K562 (cell line): ENCODE results near the gene GPR176.

Source experiments
- EP300 ChIP-seq: IDR thresholded peaks from 2 replicates; pipeline ENCODE4 v1.6.1; 2012; ENCODE audit warnings: low read length, improper control_type of control experiment
- FOS ChIP-seq: IDR thresholded peaks from 3 replicates; pipeline ENCODE4 v1.6.1; 2011; ENCODE audit not compliant: insufficient read length; ENCODE audit errors: extremely low read depth
- NFYB ChIP-seq: IDR thresholded peaks from 2 replicates; pipeline ENCODE4 v1.6.1; 2011; ENCODE audit warnings: mild to moderate bottlenecking, moderate library complexity; ENCODE audit not compliant: insufficient read length; ENCODE audit errors: extremely low read depth
- PHF20 ChIP-seq: fragments of 450-650 bp; IDR thresholded peaks from 2 replicates; pipeline ENCODE4 v1.6.1; 2018; ENCODE audit not compliant: partially characterized antibody
- RAD21 ChIP-seq, 2 experiments: fragments of 250-450 bp in 1 of 2; fragments of 450-650 bp in 1 of 2; sonication (Bioruptor Pico) in 1 of 2; formaldehyde crosslinking in 1 of 2; IDR thresholded peaks in 1 of 2; conservative IDR thresholded peaks in 1 of 2; 2 replicates each; pipeline versions ENCODE4 v1.4.0 to v1.8.0; 2020 to 2022; ENCODE audit warnings: mild to moderate bottlenecking in 2 of 2, moderate library complexity in 1 of 2
- ZNF175 ChIP-seq: fragments of 200-800 bp; sonication (Bioruptor generic); IDR thresholded peaks from 2 replicates; pipeline ENCODE4 v1.6.1; 2016; ENCODE audit warnings: low read depth, mild to moderate bottlenecking, missing genetic modification characterization, missing compliant biosample characterization
- TF ChIP-seq, protein P1 (sequence below): fragments of 250-450 bp; sonication (Bioruptor Pico); IDR thresholded peaks from 2 replicates; pipeline ENCODE4 v1.5.0; 2021; ENCODE audit warnings: mild to moderate bottlenecking, borderline replicate concordance

DNA sequence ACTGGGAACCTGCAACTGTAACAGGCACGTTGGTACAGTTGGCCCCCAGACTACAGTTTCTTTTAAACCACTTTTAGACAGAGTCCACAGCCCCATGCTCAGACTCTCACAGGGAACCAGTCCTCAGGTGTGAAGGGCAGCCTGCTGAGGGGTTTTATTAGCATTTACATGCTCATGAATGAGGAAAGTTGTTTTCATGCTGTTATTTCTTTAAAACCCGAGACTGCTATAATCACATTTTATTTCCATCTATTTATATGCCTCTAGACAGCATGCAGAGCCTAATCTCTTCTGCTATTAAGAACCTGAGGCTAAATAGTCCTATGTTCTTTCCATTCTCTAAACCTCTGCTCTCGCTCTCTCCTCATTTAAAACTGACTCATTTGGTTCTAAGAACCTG is 111.2 kb downstream of the GPR176 start:
- TF ChIP-seq NFYB (no peak), PHF20 (no peak), FOS (no peak), RAD21 (CRISPR knock-in tag; conservative IDR thresholded peaks at IDR 0.05 in 1 of 2, IDR thresholded peaks at IDR 0.05 in 1 of 2) (no peak), ZNF175 (CRISPR knock-in tag) (no peak), EP300 (no peak)
- TF ChIP-seq, protein P1, sequence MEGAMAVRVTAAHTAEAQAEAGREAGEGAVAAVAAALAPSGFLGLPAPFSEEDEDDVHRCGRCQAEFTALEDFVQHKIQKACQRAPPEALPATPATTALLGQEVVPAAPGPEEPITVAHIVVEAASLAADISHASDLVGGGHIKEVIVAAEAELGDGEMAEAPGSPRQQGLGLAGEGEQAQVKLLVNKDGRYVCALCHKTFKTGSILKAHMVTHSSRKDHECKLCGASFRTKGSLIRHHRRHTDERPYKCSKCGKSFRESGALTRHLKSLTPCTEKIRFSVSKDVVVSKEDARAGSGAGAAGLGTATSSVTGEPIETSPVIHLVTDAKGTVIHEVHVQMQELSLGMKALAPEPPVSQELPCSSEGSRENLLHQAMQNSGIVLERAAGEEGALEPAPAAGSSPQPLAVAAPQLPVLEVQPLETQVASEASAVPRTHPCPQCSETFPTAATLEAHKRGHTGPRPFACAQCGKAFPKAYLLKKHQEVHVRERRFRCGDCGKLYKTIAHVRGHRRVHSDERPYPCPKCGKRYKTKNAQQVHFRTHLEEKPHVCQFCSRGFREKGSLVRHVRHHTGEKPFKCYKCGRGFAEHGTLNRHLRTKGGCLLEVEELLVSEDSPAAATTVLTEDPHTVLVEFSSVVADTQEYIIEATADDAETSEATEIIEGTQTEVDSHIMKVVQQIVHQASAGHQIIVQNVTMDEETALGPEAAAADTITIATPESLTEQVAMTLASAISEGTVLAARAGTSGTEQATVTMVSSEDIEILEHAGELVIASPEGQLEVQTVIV (CRISPR knock-in tag) = no peak
